Measurements from ENCODE around the gene AKR1B1. TPM values are rescaled to one million over a fixed set of nuclear protein-coding genes. Genes with fewer than 3 reads are reported as not detected.

AKR1B1 gene
- 10 to 100 TPM; 10.8 to 69.3 (median 40.8) TPM for total RNA-seq

DNA sequence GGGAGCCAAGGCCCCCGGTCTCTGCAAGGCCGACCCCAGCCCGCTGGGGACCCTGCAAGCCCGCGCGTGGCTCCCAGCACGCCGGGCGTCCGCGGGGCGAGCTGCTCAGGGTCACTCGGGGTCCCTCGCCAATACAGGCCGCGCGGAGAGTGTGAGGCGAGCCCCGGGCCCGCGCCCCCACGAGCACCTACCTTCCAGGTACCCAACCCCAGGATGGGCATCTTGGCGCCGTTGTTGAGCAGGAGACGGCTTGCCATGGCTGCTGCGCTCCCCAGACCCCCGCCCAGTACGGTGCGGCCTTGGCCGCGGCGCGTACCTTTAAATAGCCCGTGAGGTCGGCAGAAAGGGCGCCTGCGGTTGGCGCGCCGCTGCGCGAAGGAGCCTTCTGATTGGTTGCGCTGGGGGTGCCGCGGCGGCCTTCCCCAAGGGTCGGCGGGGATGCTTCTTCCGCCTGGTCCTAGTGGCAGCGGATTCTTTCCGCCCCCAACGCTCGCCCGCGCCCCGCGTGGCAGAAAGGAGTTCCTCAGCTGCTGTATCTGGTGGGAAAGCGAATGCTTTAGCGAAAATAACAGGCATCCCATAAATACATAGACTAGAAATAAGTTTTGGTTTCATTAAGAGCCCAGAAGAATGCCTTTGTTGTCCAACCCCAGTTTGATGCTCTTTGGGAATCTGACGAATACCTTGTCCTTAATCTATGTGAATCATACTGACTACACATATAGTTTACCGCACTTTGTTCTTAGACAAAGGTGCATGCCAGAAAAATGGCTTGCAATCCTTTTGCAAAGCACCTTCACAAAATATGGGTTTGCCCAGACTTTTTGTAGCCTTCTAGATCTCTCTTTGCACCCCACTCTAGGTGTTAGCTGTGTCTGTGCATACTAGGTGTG lies at the start of gene AKR1B1:
Gene AKR1B1 (minus strand): TSS at position 295 of the 893 bp plus-strand sequence. CDS start 38 bp downstream, at position 257.
- intact Hi-C loops (cut with DNase I; ENCODE audit: low total_unique reads) = no loop called here
- no peaks in the 10 kb centered on the region for H3K27me3 ChIP-seq
- H3K27ac ChIP-seq = peak within 1 kb of the TSS; percentile 84 to 91
- peak; percentile 52 to 77 for TF ChIP-seq POLR2A (IDR thresholded peaks at IDR 0.05)
- TF ChIP-seq CTCF (IDR thresholded peaks at IDR 0.05) = peak; percentile 45 to 77 (median 62)
- no peaks in the 10 kb centered on the region for H3K9me3 ChIP-seq
- H3K36me3 ChIP-seq = no peaks in the 10 kb centered on the region
- peaks cover 0 to 3% of the 10 kb centered on the region in 2 donors for H3K4me1 ChIP-seq
- peak; percentile 89 to 92 for DNase-seq
- H3K4me3 ChIP-seq = peak within 1 kb of the TSS; percentile 69 to 77

GRCh38 chr7:134505856-134506255 lies 47.0 kb upstream of the AKR1B1 start:
- no peaks in the 10 kb centered on the region for H3K9me3 ChIP-seq

GRCh38 chr7:134504660-134505164 lies 45.8 kb upstream of the AKR1B1 start:
- Histone ChIP-seq H3K4me1 (no peaks in the 10 kb centered on the region), H3K4me3 (no peak overlapping the region), H3K27ac (no peak overlapping the region), H3K9me3 (no peaks in the 10 kb centered on the region), H3K27me3 (no peaks in the 10 kb centered on the region), H3K36me3 (no peaks in the 10 kb centered on the region)
- intact Hi-C loops (cut with DNase I; ENCODE audit: low total_unique reads) = no loop called here
- no peak for DNase-seq
- TF ChIP-seq CTCF (IDR thresholded peaks at IDR 0.05) (no peak), POLR2A (IDR thresholded peaks at IDR 0.05) (no peak)

More at GRCh38 chr7:134505856-134506255, 47.0 kb upstream of the AKR1B1 start:
- no peak for DNase-seq
- no peaks in the 10 kb centered on the region for H3K4me1 ChIP-seq
- intact Hi-C loops (cut with DNase I; ENCODE audit: low total_unique reads) = no loop called here
- H3K27me3 ChIP-seq = no peaks in the 10 kb centered on the region
- H3K27ac ChIP-seq = no peak overlapping the region
- TF ChIP-seq CTCF (IDR thresholded peaks at IDR 0.05) (no peak), POLR2A (IDR thresholded peaks at IDR 0.05) (no peak)
- H3K36me3 ChIP-seq = no peaks in the 10 kb centered on the region
- H3K4me3 ChIP-seq = no peak overlapping the region

DNA sequence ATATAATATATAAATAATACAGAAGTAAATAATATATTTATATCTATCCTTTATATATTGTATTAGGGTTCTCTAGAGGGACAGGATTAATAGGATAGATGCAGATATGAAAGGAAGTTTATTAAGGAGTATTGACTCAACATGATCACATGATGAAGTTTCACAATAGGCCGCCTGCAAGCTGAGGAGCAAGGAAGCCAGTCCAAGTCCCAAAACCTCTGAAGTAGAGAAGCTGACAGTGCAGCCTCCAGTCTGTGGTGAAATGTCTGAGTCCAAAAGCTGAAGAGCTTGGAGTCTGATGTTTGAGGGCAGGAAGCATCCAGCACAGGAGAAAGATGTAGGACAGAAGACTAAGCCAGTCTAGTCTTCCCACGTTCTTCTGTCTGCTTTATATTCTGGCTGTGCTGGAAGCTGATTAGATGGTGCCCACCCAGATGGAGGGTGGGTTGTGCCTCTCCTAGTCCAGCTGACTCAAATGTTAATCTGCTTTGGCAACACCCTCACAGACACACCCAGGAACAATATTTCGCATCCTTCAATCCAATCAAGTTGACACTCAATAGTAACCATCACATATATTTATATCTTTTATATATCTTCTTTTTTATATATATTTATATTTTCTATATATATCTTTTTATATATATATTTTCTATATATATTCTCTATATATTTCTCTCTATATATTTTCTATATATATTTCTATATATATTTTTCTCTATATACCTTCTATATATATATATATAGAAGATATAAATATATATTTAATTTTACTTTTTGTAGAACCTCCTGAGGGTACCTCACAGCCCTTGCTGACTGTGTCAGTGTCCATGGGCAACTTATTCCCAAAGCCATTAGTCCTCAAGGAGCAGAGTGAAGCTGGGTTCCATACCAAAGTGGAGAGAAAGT lies 43.8 kb upstream of the AKR1B1 start:
- H3K27ac ChIP-seq = peak overlapping the region in 1 of 2 donors; percentile 33
- no peaks in the 10 kb centered on the region for H3K4me1 ChIP-seq
- H3K36me3 ChIP-seq = no peaks in the 10 kb centered on the region
- no peak for TF ChIP-seq CTCF (IDR thresholded peaks at IDR 0.05)
- no peak for TF ChIP-seq POLR2A (IDR thresholded peaks at IDR 0.05)
- DNase-seq = peak; percentile 35 to 52
- intact Hi-C loops (cut with DNase I; ENCODE audit: low total_unique reads) = no loop called here
- no peaks in the 10 kb centered on the region for H3K9me3 ChIP-seq
- no peaks in the 10 kb centered on the region for H3K27me3 ChIP-seq
- no peak overlapping the region for H3K4me3 ChIP-seq
